Gastrocnemius medialis (tissue), 4 donors: ENCODE measurements around the gene HINT2.

Experiments
- CTCF ChIP-seq, 5 experiments: fragments of 450-650 bp in 3 of 5; fragments of 200-600 bp in 2 of 5; sonication (generic) in 2 of 5; IDR thresholded peaks in 4 of 5; conservative IDR thresholded peaks in 1 of 5; 1 replicate in 4 of 5; 2 replicates in 1 of 5; pipeline ENCODE4 v1.5.1; 2016 to 2019; ENCODE audit warnings: antibody characterized with exemption in 5 of 5, mild to moderate bottlenecking in 3 of 5, moderate library complexity in 3 of 5
- POLR2A ChIP-seq, 2 donors: fragments of 450-650 bp; IDR thresholded peaks; one replicate each; pipeline ENCODE4 v1.6.1; 2017; ENCODE audit warnings: antibody characterized with exemption in 2 of 2, mild to moderate bottlenecking in 2 of 2, moderate library complexity in 2 of 2

- TF ChIP-seq CTCF (IDR thresholded peaks at IDR 0.05 in 4 of 5, conservative IDR thresholded peaks at IDR 0.05 in 1 of 5) (no peak), POLR2A (IDR thresholded peaks at IDR 0.05) (no peak)
Observed at GRCh38 chr9:35841645-35841900, 26.7 kb upstream of the HINT2 start.
